ENCODE data around the gene PPP5C.
"Not testable (repeated sequence)": the region's sequence is repeated elsewhere in the genome, so short reads cannot be mapped to it uniquely, and the experiment has no call there.

Gene PPP5C

DNA sequence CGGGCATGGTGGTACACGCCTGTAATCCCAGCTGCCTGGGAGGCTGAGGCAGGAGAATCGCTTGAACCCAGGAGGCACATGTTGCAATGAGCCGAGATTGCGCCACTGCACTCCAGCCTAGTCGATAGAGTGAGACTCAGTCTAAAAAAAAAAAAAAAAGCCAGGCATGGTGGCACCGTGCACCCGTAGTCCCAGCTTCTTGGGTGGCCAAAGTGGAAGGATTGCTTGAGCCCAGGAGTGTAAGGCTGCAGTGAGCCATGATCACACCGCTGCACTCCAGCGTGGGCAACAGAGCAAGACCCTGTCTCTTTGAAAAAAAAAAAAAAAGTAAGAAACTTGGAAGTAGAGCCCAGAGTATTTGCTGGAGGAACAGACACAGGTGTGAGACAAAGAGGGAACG is 38.7 kb downstream of the PPP5C start:
- DNase-seq (ENCODE audit: low read depth in 2 of 2), result no peak

DNA sequence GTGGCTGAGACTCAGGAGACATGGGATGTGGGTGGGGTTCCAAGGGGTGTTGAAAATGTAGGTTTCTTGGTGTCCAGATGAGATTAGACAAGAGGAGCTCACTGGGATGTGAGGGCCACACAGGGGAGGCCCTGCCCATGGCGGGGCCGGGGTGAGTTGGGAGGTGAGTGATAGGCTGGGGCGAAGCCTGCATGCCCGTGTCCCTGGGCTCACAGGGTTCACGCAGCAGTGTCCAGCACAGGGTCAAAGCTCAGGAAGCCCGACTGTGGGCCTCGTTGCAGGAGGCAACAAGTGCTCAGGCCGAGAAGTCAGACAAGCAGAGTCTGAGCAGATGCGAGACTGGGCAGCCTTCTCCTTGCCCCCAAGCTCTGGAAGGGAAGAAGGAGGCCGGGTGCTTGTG is 39.3 kb downstream of the PPP5C start:
- no peak for DNase-seq (ENCODE audit: low read depth in 2 of 2)

DNA sequence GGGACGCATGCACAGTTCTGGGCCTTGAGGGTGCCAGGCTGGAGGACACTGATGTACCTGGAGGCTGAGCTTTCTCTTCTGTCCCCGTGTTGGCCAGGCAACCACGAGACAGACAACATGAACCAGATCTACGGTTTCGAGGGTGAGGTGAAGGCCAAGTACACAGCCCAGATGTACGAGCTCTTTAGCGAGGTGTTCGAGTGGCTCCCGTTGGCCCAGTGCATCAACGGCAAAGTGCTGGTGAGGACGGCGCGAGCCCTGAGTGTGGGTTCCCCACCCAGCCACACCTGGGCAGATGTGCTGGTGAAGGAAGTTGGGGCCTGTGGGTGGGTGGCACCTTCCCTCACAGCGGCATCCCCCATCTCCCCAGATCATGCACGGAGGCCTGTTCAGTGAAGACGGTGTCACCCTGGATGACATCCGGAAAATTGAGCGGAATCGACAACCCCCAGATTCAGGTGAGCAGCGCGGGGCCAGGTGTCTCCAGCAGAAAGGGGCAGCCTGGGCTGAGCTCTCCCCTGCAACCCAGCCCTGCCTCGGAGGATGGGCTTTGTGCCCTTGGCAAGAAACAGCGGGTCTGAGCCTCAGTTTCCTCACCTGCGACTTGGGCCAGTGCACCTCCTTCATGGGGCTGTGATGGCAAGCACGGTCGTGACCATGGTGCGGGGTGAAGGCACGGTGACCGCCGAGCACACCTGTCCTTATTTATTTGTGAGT is 40.3 kb downstream of the PPP5C start:
- no peak for DNase-seq (ENCODE audit: low read depth in 2 of 2)

DNA sequence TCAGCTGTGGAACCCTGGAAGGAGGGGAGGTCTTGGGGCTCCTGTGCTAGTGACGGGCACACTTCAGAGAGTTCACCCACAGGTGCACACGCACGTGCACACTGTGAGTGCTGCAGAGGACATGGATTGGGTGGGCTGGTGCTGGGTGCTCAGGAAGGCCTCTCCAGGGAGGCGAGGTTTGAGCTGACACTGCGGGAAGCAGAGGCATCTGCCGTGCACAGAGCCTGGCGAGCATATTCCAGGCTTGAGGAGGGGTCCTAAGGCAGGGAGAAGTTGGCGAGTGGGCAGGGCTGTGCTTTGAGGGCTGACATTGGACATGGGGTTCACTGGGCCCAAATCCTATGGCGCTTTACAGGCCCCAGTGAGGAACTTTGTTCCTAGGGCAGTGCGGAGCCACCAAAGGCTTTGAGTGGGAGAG is 40.8 kb downstream of the PPP5C start:
- no peak for DNase-seq (ENCODE audit: low read depth in 2 of 2)

DNA sequence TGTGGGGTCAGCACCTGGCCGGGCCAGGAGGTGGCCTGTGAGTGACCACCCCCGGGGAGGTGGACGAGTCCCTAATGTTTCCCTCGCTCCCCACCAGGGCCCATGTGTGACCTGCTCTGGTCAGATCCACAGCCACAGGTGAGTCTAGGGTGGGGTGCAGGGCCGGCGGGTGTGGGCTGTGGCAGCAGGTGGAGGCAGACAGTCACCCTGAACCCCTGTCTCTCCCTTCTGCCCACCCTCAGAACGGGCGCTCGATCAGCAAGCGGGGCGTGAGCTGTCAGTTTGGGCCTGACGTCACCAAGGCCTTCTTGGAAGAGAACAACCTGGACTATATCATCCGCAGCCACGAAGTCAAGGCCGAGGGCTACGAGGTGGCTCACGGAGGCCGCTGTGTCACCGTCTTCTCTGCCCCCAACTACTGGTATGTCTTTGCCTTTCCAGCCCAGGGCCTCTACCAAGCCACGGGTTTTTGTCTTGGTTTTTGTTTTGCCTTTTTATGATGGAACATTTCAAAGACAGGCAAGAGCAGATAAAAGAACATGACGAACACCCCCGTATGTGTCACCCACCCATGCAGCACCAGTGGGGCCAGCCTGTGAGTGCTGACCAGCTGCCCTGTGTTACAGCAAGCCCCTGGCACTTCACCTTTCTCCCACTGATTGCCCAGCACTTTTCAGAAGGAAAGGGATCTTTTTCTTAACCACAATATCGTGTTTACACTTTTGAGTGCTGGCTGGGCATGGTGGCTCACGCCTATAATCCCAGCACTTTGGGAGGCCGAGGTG is 41.6 kb downstream of the PPP5C start:
- DNase-seq (ENCODE audit: low read depth in 2 of 2), result no peak

DNA sequence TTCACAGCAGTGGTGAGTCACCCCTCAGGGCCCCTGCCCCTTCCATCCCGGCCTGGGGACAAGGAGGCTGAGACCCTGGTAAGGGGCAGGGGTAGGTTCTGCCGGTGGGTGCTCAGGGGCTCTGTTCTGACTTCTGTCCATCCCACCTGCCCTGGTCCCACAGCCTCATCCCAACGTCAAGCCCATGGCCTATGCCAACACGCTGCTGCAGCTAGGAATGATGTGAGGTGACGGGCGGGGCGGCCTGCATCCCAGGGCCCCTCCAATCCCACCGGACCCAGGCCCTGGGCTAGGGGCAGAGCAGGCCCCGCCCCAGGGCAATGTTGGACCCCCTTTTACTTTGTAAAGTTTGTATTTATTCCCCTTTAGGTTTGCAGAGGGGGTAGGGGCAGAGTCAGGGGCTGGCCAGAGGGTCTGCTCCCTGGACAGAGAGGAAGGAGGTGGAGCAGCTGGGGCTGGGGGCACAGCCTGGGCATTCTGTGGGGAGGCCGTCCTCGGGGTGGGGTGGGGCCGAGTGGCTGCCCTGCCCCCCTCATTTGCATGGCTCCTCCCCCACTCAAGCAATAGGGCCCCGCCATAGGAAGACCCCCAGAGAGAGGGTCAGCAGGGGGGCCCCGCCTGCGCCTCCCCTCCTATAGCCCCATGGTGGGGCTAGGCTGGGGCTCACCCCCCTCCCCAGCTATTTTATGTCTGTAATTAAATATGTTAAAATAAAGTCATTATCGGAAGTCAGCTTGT is 43.4 kb downstream of the PPP5C start:
- DNase-seq (ENCODE audit: low read depth in 2 of 2), result no peak

DNA sequence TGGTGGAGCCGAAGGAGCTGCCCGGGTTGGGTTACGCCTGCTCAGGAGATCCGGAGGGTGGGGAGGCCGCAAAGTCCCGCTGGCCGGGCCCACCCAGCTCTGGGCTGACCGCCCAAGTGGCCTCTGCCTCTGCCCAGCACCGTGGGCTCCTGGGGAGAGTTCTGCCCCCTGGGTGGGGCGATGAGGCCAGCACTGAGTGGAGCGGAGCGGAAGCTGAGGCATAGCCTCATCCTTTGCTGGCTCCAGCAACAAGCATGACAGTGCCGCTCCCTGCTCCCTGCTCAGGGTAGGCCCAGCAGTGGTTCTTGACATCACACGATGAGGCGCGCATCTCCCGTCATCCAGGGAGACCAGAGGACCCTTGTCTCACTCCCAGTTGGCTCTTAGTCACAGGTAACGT is 44.0 kb downstream of the PPP5C start:
- DNase-seq (ENCODE audit: low read depth in 2 of 2), result no peak

DNA sequence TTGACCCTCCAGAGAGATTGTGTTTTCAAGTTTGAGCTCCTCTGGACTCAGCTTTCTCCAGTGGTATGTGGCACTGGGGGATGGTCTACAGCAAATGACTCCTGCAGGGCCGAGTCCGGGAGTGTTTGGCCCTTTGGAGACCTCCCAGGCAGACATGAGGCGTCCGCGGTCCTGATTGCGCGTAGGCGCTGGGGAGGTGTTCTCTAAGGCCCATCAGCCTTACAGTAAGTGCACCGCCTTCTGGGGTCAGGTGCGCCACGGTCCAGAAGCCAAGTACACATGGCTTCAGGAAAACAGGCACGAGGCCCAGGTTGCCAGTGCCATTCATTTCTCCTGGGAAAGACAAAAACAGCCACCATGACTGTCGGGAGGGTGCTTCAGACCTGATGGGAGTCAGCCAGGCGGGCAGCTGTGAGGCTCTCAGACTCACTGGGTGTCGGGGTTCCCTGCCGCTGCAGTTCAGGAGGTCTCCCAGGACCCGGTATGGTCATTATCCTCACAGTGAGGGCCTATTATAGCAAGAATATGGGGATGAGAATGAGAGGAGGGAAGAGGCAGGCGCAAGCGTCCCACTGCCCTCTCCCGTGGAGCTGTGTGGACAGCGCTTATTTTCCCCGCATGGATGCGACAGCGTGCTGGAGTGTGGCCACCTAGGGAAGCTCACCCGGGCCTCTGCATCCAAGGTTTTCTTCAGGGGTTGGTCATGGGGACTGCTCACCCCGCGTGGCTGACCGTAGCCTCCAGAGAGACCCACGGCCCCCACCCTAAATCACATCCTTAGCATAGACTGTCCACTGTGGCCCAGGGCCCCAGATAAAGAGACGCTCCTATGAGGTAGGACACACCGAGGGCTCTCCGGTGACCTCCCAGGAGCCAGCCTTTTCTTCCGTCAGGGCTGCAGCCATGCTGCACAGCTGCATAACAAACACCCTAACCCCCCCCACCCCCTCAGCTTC is 44.7 kb downstream of the PPP5C start:
- DNase-seq (ENCODE audit: low read depth in 2 of 2), result no peak

DNA sequence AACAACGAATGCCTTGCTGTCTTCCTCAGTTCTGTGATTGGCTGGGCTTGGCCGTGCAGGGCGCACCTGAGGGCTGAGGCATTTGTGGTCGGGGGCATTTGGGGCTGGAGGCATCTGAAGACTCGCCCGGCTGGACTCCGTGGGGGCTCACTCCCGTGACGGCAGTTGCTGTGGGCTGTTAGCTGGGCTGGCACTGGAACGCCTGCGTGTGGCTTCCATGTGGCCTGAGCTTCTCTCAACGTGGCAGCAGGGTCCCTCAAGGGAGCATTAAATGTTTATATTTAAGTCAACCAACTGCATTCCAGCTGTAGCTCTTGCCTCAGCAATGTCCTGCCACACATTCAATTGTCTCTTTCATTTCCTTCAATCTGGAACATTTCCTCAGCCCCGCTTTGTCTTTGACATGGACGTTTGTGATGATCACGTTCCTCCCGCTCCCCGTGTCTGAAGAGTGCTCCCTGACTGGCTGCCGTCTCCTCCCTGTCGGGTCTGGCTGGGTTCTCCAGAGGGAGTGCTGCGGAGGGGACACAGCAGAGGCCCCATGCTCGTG is 45.4 kb downstream of the PPP5C start:
- DNase-seq (ENCODE audit: low read depth in 2 of 2), result no peak

DNA sequence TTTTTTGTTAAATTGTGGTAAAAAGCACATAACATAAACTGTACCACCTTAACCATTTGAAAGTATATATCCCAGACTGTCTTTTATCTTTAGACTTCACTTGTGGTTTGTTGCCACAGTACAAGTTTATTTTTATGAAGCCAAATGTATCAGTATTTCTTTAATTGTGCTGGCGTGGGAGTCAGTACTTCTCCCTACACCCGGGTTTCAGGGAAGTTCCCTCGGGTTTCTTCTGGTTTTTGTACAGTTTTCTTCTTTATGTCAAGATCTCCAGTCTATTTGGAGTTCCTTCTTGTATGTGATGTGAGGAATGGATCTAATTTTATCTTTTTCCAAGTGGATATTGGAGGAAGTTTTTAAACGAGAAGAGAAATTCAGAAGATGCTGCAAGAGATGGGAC is 46.0 kb downstream of the PPP5C start:
- no peak for DNase-seq (ENCODE audit: low read depth in 2 of 2)

DNA sequence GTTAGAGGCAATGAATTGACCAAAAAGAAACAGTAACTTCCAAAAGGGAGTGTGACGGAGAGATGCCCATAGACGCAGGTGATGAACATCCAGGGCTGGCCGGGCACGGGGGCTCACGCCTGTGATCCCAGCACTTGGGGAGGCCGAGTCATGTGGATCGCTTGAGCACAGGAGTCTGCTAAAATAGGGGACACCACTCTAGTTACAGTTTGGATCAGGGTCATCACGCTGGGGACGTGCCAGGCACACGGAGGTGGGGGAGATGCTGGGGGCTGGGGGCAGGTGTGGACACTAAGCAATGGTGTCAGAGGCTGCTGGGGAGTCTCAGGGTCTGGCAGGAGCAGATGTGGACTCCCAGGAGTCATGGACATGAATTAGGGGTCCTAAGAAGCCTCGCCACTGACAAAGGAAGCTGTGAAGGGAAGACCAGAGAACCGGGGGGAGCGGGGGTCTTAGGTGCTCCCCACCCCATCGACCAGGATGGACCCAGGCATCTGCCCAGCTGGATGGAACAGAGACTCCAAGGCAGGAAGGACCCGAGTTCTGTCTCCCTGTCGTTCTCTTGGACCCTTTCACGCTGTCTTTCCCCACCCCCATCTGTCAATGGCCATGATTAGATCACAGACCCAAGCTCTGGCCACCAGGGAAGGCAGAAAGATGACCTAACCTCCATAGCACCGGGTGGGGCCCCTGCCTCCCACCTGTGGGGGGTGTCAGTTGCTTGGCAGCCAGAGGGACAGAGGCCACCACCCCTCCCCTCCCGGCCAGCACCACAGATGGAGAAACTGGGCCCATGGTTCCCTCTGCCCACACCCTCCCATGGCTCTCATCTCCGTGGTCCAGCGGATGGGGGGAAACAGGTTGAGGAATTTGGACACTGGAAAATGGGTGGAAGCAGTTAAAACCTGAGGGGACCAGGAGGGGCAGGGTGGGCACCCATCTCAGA is 46.8 kb downstream of the PPP5C start:
- no peak for DNase-seq (ENCODE audit: low read depth in 2 of 2)

DNA sequence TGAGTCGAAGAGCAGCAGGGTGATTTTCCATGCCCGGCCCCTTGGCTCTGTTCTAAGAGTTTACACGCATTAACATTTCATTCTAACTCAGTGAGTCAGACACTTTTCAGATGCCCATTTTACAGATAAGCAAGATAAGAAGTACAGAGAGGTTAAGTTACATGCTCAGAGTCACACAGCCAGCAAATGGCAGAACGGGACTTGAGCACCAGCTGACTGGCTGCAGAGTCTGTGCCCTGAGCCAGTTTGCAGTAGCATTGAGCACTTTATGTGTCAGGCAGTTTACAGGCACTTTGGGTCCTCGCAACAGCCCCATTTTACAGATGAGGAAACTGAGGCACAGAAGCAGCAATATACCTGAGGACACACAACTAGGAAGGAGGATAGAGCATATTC is 47.5 kb downstream of the PPP5C start:
- no peak for DNase-seq (ENCODE audit: low read depth in 2 of 2)

DNA sequence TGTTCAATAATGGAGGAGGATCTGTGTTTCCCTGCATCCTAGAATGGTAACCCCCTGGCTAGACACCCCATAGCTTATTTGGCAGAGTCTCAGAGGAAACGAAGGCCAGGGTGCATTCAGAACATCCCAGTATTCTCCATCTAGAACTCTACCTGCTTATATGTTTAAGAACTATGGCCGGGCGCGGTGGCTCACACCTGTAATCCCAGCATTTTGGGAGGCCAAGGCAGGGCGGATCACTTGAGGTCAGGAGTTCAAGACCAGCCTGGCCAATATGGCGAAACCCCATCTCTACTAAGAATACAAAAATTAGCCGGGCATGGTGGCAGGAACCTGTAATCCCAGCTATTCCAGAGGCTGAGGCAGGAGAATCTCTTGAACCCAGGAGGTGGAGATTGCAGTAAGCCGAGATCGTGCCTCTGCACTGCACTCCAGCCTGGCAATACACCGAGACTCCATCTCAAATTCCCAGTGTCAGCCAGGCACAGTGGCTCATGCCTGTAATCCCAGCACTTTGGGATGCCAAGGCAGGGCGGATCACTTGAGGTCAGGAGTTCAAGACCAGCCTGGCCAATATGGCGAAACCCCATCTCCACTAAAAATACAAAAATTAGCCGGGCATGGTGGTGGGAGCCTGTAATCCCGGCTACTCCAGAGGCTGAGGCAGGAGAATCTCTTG is 51.1 kb downstream of the PPP5C start:
- DNase-seq (ENCODE audit: low read depth in 2 of 2), result not testable (repeated sequence)

DNA sequence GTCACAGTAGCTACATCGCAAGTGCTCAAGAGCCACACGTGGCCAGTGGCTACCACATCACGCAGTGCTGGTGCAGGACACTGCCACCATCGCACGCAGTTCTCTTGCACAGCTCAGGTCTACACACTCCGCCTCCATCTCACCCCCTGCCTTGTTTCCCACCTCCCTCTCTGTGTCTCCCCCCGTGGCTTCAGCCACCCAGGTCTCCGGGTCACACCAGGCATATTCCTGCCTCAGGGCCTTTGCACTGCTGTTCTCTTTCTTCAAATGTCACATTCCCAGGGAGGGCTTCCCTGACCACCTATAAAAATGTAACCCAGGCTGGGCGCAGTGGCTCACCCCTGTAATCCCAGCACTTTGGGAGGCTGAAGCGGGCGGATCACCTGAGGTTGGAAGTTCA is 55.8 kb downstream of the PPP5C start:
- no peak for DNase-seq (ENCODE audit: low read depth in 2 of 2)

DNA sequence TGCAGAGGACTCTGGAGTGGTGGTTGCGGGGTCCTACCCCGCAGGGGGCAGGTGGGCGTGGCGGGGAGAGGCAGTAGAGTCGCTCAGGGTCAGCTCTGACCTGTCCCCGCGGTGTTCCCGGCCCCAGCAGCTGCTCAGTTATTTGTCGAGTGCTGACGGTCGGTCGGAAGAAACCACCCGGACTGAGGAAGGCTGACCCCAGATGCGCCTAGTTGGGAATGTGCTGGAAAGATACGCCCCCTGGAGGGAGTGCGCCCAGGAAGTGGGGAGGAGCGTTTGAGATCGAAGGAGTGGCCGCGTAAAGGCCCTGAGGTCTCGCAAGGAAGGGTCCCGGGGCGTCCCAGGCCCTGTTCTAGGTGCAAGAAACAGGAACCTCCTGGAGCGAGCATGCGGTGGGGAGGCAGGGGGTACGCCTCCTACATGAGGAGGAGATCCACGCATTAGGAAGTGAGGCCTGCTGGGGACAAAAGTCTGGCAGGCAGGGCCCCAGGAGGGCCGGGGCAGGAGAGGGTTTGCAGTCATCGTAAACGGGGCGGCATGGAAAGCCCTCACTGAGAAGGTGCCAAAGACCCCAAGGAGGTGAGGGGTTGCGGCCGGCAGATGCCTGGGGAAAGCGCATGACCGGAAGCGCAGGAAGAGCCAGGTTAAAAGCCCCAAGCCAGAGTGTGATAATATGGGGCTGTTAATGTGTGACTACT is 57.3 kb downstream of the PPP5C start:
- DNase-seq (ENCODE audit: low read depth in 2 of 2), result no peak

DNA sequence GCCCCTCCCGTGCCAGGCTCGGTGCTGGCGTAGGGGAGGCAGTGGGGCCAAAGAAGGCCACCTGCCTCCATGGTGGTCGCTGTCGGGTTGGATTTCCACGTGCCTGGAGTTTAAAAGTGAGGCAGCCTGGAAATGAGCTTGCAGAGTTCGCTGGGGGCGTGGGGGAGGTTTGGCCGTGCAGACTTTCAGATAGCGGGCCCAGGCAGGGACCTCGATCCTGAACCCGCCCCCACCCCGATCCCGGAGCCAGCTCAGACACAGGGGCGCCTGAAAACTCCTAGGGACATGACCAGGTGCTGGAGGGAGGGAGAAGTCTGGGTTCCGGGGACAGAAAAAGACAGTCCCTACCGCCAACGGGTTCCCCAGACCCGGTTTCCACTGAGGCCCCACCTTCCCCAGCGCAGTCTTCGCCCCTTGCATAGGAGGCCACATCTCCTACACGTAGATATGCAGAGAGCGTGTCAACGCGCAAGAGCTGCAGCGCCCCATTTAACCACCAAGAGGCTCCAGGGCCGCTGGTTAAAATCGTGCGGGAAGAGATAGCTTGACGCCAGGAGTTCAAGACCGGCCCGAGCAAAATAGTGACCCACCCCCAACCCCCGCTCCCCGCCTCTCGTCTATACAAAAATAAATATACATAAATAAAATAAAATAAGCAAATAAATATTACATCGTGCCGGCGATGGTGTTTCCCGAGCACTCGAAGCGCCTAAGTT is 58.0 kb downstream of the PPP5C start:
- no peak for DNase-seq (ENCODE audit: low read depth in 2 of 2)

DNA sequence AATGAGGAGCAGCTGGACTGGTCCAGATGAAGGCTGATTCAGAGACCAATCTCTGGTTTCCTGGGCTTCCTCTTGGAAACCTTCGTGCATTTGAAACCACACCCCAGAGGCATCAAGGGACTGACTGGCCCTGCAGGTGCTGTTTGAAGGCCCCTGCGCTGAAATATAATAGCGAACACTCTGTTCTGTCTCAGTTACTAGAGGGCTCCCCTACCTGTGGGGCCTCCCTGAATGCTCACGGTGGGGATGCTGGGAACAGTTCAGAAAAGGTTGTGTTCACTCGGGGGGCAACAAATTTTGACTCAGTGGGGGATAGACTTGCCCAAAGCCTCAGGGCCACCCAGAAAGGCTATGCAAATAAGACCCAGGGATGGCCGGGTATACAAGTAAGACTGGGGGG is 60.1 kb downstream of the PPP5C start:
- DNase-seq (ENCODE audit: low read depth in 2 of 2), result no peak
